ENCODE results near the gene PLA2G2F. TPM values are rescaled to one million over a fixed set of nuclear protein-coding genes. Genes with fewer than 3 reads are reported as not detected.

Gene PLA2G2F
- total RNA-seq, 6 donors from 2014 or later, result not detected

DNA sequence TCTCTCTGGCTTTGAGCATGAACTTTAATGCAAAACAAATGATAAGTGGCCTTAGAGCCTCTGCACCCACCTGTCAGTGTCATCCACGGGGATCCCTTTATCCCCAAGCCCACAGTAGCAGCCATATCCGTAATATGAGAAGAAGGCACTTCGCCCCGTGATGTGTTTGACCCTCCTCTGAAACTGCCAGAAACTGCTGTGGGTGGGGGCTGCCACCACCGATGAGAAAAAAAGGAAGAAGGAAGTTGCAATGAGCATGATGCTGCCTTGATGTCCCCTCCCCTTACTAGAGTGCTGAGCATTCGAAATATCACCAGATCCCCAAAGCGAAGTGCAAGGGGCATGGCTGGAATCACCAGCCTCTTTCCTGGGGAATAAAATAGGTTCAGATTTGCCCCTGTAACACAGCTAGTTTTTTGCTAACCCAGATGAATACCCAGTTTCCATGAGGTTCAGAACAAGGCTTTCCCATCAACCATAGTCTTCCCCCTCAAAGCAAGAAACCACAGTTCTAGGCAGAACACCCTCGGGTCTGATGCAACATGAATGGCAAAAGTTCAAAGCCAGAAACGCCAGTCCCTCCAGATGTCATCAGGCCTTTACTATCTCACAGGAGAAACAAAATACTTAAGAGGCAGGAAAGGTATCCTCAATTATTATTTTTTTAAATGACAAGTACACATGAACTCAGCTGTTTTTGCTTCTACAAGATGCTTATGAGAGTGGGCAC is 36.0 kb downstream of the PLA2G2F start:
- TF ChIP-seq, protein P1, sequence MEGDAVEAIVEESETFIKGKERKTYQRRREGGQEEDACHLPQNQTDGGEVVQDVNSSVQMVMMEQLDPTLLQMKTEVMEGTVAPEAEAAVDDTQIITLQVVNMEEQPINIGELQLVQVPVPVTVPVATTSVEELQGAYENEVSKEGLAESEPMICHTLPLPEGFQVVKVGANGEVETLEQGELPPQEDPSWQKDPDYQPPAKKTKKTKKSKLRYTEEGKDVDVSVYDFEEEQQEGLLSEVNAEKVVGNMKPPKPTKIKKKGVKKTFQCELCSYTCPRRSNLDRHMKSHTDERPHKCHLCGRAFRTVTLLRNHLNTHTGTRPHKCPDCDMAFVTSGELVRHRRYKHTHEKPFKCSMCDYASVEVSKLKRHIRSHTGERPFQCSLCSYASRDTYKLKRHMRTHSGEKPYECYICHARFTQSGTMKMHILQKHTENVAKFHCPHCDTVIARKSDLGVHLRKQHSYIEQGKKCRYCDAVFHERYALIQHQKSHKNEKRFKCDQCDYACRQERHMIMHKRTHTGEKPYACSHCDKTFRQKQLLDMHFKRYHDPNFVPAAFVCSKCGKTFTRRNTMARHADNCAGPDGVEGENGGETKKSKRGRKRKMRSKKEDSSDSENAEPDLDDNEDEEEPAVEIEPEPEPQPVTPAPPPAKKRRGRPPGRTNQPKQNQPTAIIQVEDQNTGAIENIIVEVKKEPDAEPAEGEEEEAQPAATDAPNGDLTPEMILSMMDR (IDR thresholded peaks at IDR 0.05), result no peak
- no peak for TF ChIP-seq POLR2A (IDR thresholded peaks at IDR 0.05)
- no peak for TF ChIP-seq EP300 (IDR thresholded peaks at IDR 0.05)
- TF ChIP-seq POLR2AphosphoS5 (IDR thresholded peaks at IDR 0.05), result no peak

DNA sequence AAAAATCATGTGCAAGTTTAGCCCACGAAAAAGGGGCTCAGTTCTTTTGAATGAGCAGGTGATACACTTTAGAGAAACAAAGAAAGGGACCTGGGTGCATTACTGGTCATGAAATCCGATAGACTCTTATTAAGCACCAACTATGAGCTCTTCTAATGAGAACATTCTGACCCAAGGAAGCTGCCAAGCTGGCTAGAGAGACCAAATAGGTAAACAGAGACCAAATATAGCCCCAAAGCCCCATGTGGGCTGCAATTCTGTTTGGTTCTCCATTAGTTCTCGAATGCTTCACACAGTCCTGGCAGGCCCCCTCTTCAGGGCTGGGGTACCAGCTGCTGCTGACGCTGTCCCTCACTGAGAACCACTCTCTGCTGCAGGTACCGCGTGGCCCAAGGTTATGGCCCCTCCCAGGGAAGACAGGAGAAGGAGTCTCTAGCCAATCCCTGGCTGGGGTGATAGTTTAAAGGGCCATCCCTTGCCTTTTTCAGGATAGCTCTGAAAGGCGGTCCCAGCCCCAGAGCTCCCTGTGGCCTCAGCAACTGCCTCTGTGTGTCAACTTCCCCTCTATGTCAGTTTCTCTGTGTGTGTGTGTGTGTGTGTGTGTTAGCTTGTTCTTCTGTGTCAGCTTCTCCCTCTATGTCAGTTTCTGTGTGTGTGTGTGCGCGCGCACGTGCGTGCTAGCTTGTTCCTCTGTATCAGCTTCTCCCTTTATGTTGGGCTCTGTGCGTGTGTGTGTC is 39.7 kb downstream of the PLA2G2F start:
- DNase-seq (no peak), ATAC-seq (ENCODE audit: low FRiP score in 2 of 2) (peak in 1 of 2 donors; percentile 11)
- Histone ChIP-seq H3K4me3 (no peak overlapping the region), H3K27me3 (no peaks in the 10 kb centered on the region), H3K36me3 (no peaks in the 10 kb centered on the region), H3K9me3 (no peaks in the 10 kb centered on the region), H3K4me1 (no peaks in the 10 kb centered on the region), H3K27ac (no peak overlapping the region)
- TF ChIP-seq, protein P1 (IDR thresholded peaks at IDR 0.05), result no peak
- no peak for TF ChIP-seq EP300 (IDR thresholded peaks at IDR 0.05)
- TF ChIP-seq POLR2AphosphoS5 (IDR thresholded peaks at IDR 0.05), result no peak
- no peak for TF ChIP-seq POLR2A (IDR thresholded peaks at IDR 0.05)
- 84 to 86% methylated on average over 12 to 13 of the region's 13 CpGs for whole genome bisulfite sequencing, 2 donors

More for the DNA sequence above, 36.0 kb downstream of the PLA2G2F start:
- no peaks in the 10 kb centered on the region for H3K27me3 ChIP-seq
- ATAC-seq (ENCODE audit: low FRiP score in 2 of 2) (peak in 1 of 2 donors; percentile 47), DNase-seq (no peak)
- no peaks in the 10 kb centered on the region for H3K4me1 ChIP-seq
- no peaks in the 10 kb centered on the region for H3K36me3 ChIP-seq
- no peak overlapping the region for H3K4me3 ChIP-seq
- WGBS, 2 donors, result 56 to 62% methylated on average over 9 of the region's 9 CpGs
- no peak overlapping the region for H3K27ac ChIP-seq
- no peaks in the 10 kb centered on the region for H3K9me3 ChIP-seq

- DNase-seq (no peak), ATAC-seq (ENCODE audit: low FRiP score in 2 of 2) (no peak)
- Histone ChIP-seq H3K27ac (no peak overlapping the region), H3K27me3 (no peaks in the 10 kb centered on the region), H3K9me3 (no peaks in the 10 kb centered on the region), H3K4me1 (no peaks in the 10 kb centered on the region), H3K36me3 (no peaks in the 10 kb centered on the region), H3K4me3 (no peak overlapping the region)
- TF ChIP-seq, protein P1 (IDR thresholded peaks at IDR 0.05), result no peak
- no peak for TF ChIP-seq POLR2AphosphoS5 (IDR thresholded peaks at IDR 0.05)
- no peak for TF ChIP-seq POLR2A (IDR thresholded peaks at IDR 0.05)
- TF ChIP-seq EP300 (IDR thresholded peaks at IDR 0.05), result no peak
- WGBS, 2 donors, result 91 to 95% methylated on average over 2 of the region's 2 CpGs
These were observed 40.4 kb downstream of the PLA2G2F start for GRCh38 chr1:20179371-20180128.

DNA sequence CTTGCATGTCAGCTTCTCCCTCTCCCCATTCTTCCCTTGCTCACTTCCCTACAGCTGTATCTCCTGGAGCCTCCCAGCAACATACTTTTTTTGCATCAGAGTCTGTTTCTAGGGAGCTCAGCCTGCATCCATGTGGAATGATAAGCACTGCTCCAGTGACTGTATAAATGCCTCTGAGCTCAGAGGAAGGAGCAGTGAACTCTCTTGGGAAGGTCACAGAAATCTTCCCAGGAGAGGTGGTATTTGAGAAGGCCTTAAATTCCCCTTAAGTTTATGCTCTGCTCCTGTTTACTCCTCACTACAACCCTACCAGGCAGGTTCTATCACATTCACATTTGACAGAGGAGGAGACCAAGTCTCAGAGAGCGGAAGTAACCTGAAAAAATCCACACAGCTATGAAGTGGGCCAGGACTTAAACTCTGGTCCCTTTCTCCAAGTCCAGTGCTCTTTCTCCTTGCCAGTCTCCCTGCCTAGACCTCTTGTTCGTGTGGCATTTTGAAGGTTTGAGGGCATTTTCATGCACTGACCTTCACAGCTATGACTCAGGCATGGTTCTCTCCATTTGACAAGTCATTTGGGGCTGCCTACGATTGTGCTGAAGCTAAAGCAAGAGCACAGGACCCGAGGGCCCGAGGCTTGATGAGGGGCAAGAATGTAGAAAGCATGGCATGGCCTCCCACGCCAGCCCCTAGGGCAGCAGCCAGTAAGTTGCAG is 41.2 kb downstream of the PLA2G2F start:
- WGBS, 2 donors, result 83 to 87% methylated on average over 6 of the region's 6 CpGs
- no peak for DNase-seq
- H3K27ac ChIP-seq, result no peak overlapping the region

More for the DNA sequence above, 41.2 kb downstream of the PLA2G2F start:
- TF ChIP-seq EP300 (IDR thresholded peaks at IDR 0.05) (no peak), POLR2AphosphoS5 (IDR thresholded peaks at IDR 0.05) (no peak), POLR2A (IDR thresholded peaks at IDR 0.05) (no peak)
- TF ChIP-seq, protein P1 (IDR thresholded peaks at IDR 0.05), result no peak
- no peak for ATAC-seq (ENCODE audit: low FRiP score in 2 of 2)
- Histone ChIP-seq H3K9me3 (no peaks in the 10 kb centered on the region), H3K4me3 (no peak overlapping the region), H3K36me3 (no peaks in the 10 kb centered on the region), H3K27me3 (no peaks in the 10 kb centered on the region), H3K4me1 (peaks cover 0 to 7% (median 4%) of the 10 kb centered on the region in 4 donors)

Measured in upper lobe of left lung (tissue), 6 donors.